Sigmoid colon (tissue), 4 donors: ENCODE results near the gene NUP205.

ENCODE experiments used
- POLR2AphosphoS5 ChIP-seq, 4 donors: sonication (generic); formaldehyde crosslinking; IDR thresholded peaks; one replicate each; pipeline ENCODE4 v1.6.1; 2017; ENCODE audit warnings: antibody characterized with exemption in 4 of 4
- TF ChIP-seq, protein P1 (sequence below), 4 experiments: fragments of 450-650 bp in 3 of 4; fragments of 200-600 bp in 1 of 4; IDR thresholded peaks; one replicate each; pipeline ENCODE4 v1.5.1; 2016 to 2019; ENCODE audit warnings: antibody characterized with exemption in 4 of 4, mild to moderate bottlenecking in 3 of 4, moderate library complexity in 2 of 4

DNA sequence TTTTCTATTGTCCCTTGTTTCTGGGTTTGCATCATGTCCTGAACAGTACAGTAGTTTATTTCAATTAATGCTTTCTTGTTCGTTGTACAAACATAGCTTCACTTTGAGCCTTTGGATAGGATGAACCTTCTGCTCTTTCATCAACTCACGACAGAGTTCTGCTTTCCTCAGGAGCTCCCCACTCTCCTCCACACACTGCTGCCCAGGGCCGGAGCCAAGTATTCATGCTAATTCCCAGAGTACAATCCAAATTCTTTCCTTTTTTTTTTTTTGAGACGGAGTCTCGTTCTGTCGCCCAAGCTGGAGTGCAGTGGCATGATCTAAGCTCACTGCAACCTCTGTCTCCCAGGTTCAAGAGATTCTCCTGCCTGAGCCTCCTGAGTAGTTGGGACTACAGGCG is 7.5 kb upstream of the NUP205 start:
- TF ChIP-seq, protein P1, sequence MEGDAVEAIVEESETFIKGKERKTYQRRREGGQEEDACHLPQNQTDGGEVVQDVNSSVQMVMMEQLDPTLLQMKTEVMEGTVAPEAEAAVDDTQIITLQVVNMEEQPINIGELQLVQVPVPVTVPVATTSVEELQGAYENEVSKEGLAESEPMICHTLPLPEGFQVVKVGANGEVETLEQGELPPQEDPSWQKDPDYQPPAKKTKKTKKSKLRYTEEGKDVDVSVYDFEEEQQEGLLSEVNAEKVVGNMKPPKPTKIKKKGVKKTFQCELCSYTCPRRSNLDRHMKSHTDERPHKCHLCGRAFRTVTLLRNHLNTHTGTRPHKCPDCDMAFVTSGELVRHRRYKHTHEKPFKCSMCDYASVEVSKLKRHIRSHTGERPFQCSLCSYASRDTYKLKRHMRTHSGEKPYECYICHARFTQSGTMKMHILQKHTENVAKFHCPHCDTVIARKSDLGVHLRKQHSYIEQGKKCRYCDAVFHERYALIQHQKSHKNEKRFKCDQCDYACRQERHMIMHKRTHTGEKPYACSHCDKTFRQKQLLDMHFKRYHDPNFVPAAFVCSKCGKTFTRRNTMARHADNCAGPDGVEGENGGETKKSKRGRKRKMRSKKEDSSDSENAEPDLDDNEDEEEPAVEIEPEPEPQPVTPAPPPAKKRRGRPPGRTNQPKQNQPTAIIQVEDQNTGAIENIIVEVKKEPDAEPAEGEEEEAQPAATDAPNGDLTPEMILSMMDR (IDR thresholded peaks at IDR 0.05): no peak
- TF ChIP-seq POLR2AphosphoS5 (IDR thresholded peaks at IDR 0.05): no peak
